DOHH2 (cell line): Measurements from ENCODE around the gene CUTA.

Source experiments
- H3F3A ChIP-seq: fragments of 200-600 bp; sonication (generic), shearing (Covaris generic); 2 replicates; pipeline ENCODE4 v1.6.0; 2016; ENCODE audit warnings: antibody characterized with exemption, mild to moderate bottlenecking; ENCODE audit not compliant: control insufficient read depth, insufficient read depth
- H3K27ac ChIP-seq: fragments of 200-600 bp; sonication (generic); 2 replicates; pipeline ENCODE4 v1.5.1; 2014; ENCODE audit warnings: low read depth, mild to moderate bottlenecking, low read length, moderate library complexity
- H3K27me3 ChIP-seq: fragments of 200-600 bp; sonication (generic); 2 replicates; pipeline ENCODE4 v1.6.1; 2014; ENCODE audit warnings: mild to moderate bottlenecking, low read length, mixed read lengths; ENCODE audit not compliant: control insufficient read depth
- H3K36me3 ChIP-seq: fragments of 200-600 bp; sonication (generic); 2 replicates; pipeline ENCODE4 v1.6.1; 2014; ENCODE audit warnings: mild to moderate bottlenecking, low read length, moderate library complexity, mixed read lengths; ENCODE audit not compliant: control insufficient read depth
- H3K4me1 ChIP-seq: fragments of 200-600 bp; sonication (generic); 2 replicates; pipeline ENCODE4 v1.6.1; 2014; ENCODE audit warnings: mild to moderate bottlenecking, low read length, mixed read lengths; ENCODE audit not compliant: control insufficient read depth
- H3K4me2 ChIP-seq: fragments of 200-600 bp; sonication (generic); 2 replicates; pipeline ENCODE4 v1.6.0; 2014; ENCODE audit warnings: mild to moderate bottlenecking, low read length, moderate library complexity
- H3K4me3 ChIP-seq: fragments of 200-600 bp; sonication (generic); 2 replicates; pipeline ENCODE4 v1.5.1; 2014; ENCODE audit warnings: mild to moderate bottlenecking, low read length, mixed read lengths
- H3K79me2 ChIP-seq: fragments of 200-600 bp; sonication (generic); 2 replicates; pipeline ENCODE4 v1.6.1; 2014; ENCODE audit warnings: mild to moderate bottlenecking, low read length, mixed read lengths; ENCODE audit not compliant: control insufficient read depth
- H3K9me2 ChIP-seq: fragments of 200-600 bp; sonication (generic); replicated peaks from 2 replicates; pipeline ENCODE4 v1.6.1; 2014; ENCODE audit warnings: mild to moderate bottlenecking, low read length, mixed read lengths; ENCODE audit not compliant: control insufficient read depth
- H3K9me3 ChIP-seq: fragments of 200-600 bp; sonication (generic); 2 replicates; pipeline ENCODE4 v1.6.1; 2014; ENCODE audit warnings: antibody characterized with exemption, low read length, mixed read lengths; ENCODE audit not compliant: control insufficient read depth, insufficient read depth
- H4K20me1 ChIP-seq: fragments of 200-600 bp; sonication (generic); 2 replicates; pipeline ENCODE4 v1.6.0; 2014; ENCODE audit warnings: low read depth, mild to moderate bottlenecking, antibody characterized with exemption, low read length, moderate library complexity; ENCODE audit not compliant: control insufficient read depth, insufficient read depth
- CTCF ChIP-seq: fragments of 200-600 bp; sonication (generic); IDR thresholded peaks from one replicate; pipeline ENCODE4 v1.5.1; 2014; ENCODE audit warnings: antibody characterized with exemption, mild to moderate bottlenecking, low read depth, low read length; ENCODE audit not compliant: poor library complexity, severe bottlenecking
- EZH2phosphoT487 ChIP-seq: fragments of 200-600 bp; sonication (generic); IDR thresholded peaks from 2 replicates; pipeline ENCODE4 v1.6.1; 2017; ENCODE audit warnings: borderline replicate concordance, mild to moderate bottlenecking, antibody characterized with exemption, low read length, moderate library complexity, mixed read lengths

Gene CUTA

GRCh38 chr6:33454009-33454946, 36.4 kb upstream of the CUTA start, which contains the start of gene ZBTB9:
Gene ZBTB9, plus strand, starts transcription at chr6:33454576. Its CDS starts 525 bp downstream, at chr6:33455101.
- Histone ChIP-seq H3K4me1 (peaks cover 15% of the 10 kb centered on the region), H3K9me2 (no peaks in the 10 kb centered on the region), H3F3A (peaks cover 10% of the 10 kb centered on the region), H3K79me2 (peaks cover 38% of the 10 kb centered on the region), H4K20me1 (no peaks in the 10 kb centered on the region), H3K9me3 (no peaks in the 10 kb centered on the region), H3K27ac (peak within 1 kb of the TSS; percentile 55), H3K36me3 (peaks cover 27% of the 10 kb centered on the region), H3K4me3 (peak within 1 kb of the TSS; percentile 100), H3K27me3 (no peaks in the 10 kb centered on the region), H3K4me2 (peak within 1 kb of the TSS; percentile 79)
- TF ChIP-seq EZH2phosphoT487 (no peak), CTCF (no peak)

DNA sequence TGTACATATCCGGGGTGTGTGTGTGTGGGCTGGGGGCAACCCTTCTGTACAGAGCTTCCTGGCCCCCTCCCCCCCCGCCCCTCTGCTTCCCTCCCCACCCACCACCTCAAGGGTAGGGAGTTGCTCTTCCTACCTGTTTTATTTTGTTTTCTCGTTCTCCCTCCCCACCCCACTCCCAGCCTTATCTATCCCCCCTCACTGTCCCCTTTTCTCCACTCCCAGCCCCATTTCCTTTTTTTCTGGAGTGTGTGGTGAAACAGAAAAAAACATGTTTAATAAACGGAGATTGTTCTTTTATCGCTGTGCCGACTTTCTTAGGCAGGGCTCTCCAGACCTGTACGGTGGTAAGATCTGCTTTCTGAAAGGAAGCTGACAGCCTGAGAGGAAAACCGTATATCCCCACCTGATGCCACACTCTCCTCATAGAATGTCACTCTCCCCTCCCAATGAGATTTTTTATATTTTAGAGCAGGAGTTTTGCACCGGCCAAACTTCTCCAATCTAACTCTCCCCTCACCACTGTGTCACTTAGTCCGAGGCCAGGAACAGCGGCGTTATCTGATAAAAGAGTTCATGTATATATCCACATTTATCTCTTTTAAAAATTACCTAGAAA, 35.6 kb upstream of the CUTA start:
- TF ChIP-seq CTCF: no peak
- no peak for TF ChIP-seq EZH2phosphoT487
- Histone ChIP-seq H3K4me2 (peak overlapping the region; percentile 79), H3K9me2 (no peaks in the 10 kb centered on the region), H3K4me1 (peaks cover 15% of the 10 kb centered on the region), H3F3A (peaks cover 10% of the 10 kb centered on the region), H3K79me2 (peaks cover 38% of the 10 kb centered on the region), H4K20me1 (no peaks in the 10 kb centered on the region), H3K4me3 (peak overlapping the region; percentile 100), H3K27me3 (no peaks in the 10 kb centered on the region), H3K36me3 (peaks cover 34% of the 10 kb centered on the region), H3K27ac (peak overlapping the region; percentile 55), H3K9me3 (no peaks in the 10 kb centered on the region)

- Histone ChIP-seq H3K4me2 (peak overlapping the region; percentile 79), H3K27me3 (no peaks in the 10 kb centered on the region), H3K36me3 (peaks cover 43% of the 10 kb centered on the region), H3K9me2 (no peaks in the 10 kb centered on the region), H3K27ac (no peak overlapping the region), H3F3A (peaks cover 10% of the 10 kb centered on the region), H3K9me3 (no peaks in the 10 kb centered on the region), H4K20me1 (no peaks in the 10 kb centered on the region), H3K79me2 (peaks cover 38% of the 10 kb centered on the region), H3K4me1 (peaks cover 15% of the 10 kb centered on the region), H3K4me3 (no peak overlapping the region)
- no peak for TF ChIP-seq EZH2phosphoT487
- TF ChIP-seq CTCF: no peak
Measured at GRCh38 chr6:33452496-33452895, 34.6 kb upstream of the CUTA start.
